OCI-LY3 (cell line): ENCODE data around the gene TMEM214.

ENCODE experiments used
- EZH2phosphoT487 ChIP-seq: fragments of 200-600 bp; shearing (Covaris generic); IDR thresholded peaks from 2 replicates; pipeline ENCODE4 v1.6.1; 2018; ENCODE audit warnings: antibody characterized with exemption, mixed run types, low read depth
- TF ChIP-seq, protein P1 (sequence below): fragments of 200-600, 300-600 bp; sonication (generic); IDR thresholded peaks from 2 replicates; pipeline ENCODE4 v1.5.1; 2014; ENCODE audit warnings: antibody characterized with exemption, low read length, low read depth

DNA sequence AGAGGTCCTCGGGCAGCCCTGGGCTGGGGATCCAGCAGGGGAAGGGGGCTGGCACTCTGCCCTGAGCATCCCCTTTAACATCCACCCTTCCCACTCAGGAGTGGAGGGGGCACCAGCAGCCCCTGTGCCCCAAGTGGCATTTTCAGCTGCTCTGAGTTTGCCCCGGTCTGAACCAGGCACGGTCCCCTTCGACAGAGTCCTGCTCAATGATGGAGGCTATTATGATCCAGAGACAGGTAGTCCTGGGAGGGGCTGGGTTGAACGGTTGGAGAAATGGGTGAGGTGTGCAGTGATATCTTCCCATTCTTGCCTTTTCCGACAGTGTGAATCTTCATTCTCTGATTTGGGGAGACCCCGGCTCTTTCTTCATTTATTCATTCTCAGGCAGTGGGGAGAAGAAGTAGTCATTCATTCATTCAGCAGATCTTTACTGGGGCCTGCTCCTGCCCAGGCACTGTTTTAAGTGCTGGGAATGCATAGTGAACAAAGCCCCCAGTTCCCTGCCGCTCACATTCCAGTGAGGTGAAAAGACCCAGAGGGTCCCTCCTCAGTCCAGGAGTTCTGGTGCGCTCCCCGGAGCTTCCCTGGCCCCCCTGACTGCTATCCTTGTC lies 52.4 kb downstream of the TMEM214 start:
- TF ChIP-seq, protein P1, sequence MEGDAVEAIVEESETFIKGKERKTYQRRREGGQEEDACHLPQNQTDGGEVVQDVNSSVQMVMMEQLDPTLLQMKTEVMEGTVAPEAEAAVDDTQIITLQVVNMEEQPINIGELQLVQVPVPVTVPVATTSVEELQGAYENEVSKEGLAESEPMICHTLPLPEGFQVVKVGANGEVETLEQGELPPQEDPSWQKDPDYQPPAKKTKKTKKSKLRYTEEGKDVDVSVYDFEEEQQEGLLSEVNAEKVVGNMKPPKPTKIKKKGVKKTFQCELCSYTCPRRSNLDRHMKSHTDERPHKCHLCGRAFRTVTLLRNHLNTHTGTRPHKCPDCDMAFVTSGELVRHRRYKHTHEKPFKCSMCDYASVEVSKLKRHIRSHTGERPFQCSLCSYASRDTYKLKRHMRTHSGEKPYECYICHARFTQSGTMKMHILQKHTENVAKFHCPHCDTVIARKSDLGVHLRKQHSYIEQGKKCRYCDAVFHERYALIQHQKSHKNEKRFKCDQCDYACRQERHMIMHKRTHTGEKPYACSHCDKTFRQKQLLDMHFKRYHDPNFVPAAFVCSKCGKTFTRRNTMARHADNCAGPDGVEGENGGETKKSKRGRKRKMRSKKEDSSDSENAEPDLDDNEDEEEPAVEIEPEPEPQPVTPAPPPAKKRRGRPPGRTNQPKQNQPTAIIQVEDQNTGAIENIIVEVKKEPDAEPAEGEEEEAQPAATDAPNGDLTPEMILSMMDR = no peak
- no peak for TF ChIP-seq EZH2phosphoT487
